ENCODE data around the gene KREMEN2. TPM values are rescaled to one million over a fixed set of nuclear protein-coding genes. Genes with fewer than 3 reads are reported as not detected.

The KREMEN2 gene
- total and polyA plus RNA-seq, 2 of the 13 experiments (the other 11 are each of a cell fraction or from before 2014, with no cell fraction given), result 0.48 to 1.2 TPM

DNA sequence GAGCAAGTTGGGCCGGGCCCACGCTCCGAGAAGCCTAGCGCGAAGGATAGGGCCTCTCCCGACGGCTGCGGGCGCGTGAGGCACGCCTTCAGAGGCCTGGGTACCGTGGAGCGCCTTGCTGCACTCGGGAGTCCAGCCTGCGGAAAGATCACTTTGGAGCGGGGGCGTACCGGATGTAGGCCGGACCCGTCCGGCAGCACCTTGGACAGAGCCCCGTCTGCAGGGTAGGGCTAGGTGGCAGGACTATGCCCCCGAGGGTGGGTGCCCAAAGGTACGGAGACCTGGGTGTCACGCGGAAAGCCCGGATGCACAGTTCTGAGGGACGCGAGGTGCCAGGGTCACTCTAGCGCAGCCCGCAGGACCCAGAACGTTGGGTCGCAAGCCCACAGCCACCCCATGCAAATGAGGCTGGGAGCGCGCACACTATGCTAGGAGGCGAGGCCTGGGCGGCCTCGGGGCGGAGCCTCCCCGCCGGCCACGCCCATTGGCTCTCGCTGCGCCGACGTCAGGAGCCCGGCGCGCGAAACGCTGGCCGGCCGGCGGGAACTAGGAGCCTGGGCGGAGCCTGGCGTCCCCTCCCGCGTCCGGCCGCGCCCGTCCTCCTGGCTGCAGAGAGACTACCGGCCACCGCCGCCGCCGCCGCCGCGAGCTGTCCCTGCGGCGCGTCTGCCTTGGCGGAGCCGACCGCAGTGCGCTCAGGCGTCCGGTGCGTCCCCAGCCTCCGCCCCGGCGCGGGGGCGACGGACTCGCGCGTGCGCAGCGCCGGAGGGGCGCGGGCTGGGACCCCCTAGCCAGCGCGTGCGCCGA, 4.9 kb downstream of the KREMEN2 start, which contains the start of gene PAQR4 (continued):
- TF ChIP-seq ZNF567 (CRISPR knock-in tag; IDR thresholded peaks at IDR 0.05; ENCODE audit: borderline replicate concordance) (peak; percentile 88; the same call in 1 of the 2 replicates), ZNF816 (CRISPR knock-in tag; IDR thresholded peaks at IDR 0.05; ENCODE audit: borderline replicate concordance) (peak; percentile 70; the same call in 1 of the 2 replicates), GABPA (IDR thresholded peaks at IDR 0.05; ENCODE audit: low read depth, low read length) (peak; percentile 66), GABPA (CRISPR knock-in tag; IDR thresholded peaks at IDR 0.05; ENCODE audit: low read depth) (peak; percentile 86), ZZZ3 (CRISPR knock-in tag; IDR thresholded peaks at IDR 0.05; ENCODE audit: borderline replicate concordance) (peak; percentile 94), YEATS4 (CRISPR knock-in tag; IDR thresholded peaks at IDR 0.05; ENCODE audit: borderline replicate concordance) (peak; percentile 92), ZFP1 (CRISPR knock-in tag; IDR thresholded peaks at IDR 0.05) (peak; percentile 70; the same call in 1 of the 2 replicates), KDM2A (CRISPR knock-in tag; IDR thresholded peaks at IDR 0.05; ENCODE audit: borderline replicate concordance, low read depth) (peak; percentile 93), SMAD1 (CRISPR knock-in tag; IDR thresholded peaks at IDR 0.05; ENCODE audit: borderline replicate concordance, low read depth) (peak; percentile 72; the same call in 1 of the 2 replicates), ZNF101 (CRISPR knock-in tag; IDR thresholded peaks at IDR 0.05; ENCODE audit: borderline replicate concordance, low read depth) (no peak; the same call in 1 of the 2 replicates), RBM39 (IDR thresholded peaks at IDR 0.05; ENCODE audit: low read depth, low read length, poor library complexity, severe bottlenecking) (no peak), ZNF235 (CRISPR knock-in tag; IDR thresholded peaks at IDR 0.05; ENCODE audit: borderline replicate concordance) (peak; percentile 96), ZFP36L1 (CRISPR knock-in tag; IDR thresholded peaks at IDR 0.05) (peak; percentile 88), MIER2 (CRISPR knock-in tag; IDR thresholded peaks at IDR 0.05) (peak; percentile 99)
- TF ChIP-seq, protein P1, sequence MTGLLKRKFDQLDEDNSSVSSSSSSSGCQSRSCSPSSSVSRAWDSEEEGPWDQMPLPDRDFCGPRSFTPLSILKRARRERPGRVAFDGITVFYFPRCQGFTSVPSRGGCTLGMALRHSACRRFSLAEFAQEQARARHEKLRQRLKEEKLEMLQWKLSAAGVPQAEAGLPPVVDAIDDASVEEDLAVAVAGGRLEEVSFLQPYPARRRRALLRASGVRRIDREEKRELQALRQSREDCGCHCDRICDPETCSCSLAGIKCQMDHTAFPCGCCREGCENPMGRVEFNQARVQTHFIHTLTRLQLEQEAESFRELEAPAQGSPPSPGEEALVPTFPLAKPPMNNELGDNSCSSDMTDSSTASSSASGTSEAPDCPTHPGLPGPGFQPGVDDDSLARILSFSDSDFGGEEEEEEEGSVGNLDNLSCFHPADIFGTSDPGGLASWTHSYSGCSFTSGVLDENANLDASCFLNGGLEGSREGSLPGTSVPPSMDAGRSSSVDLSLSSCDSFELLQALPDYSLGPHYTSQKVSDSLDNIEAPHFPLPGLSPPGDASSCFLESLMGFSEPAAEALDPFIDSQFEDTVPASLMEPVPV (CRISPR knock-in tag; IDR thresholded peaks at IDR 0.05), result peak; percentile 96
- TF ChIP-seq, protein P2, sequence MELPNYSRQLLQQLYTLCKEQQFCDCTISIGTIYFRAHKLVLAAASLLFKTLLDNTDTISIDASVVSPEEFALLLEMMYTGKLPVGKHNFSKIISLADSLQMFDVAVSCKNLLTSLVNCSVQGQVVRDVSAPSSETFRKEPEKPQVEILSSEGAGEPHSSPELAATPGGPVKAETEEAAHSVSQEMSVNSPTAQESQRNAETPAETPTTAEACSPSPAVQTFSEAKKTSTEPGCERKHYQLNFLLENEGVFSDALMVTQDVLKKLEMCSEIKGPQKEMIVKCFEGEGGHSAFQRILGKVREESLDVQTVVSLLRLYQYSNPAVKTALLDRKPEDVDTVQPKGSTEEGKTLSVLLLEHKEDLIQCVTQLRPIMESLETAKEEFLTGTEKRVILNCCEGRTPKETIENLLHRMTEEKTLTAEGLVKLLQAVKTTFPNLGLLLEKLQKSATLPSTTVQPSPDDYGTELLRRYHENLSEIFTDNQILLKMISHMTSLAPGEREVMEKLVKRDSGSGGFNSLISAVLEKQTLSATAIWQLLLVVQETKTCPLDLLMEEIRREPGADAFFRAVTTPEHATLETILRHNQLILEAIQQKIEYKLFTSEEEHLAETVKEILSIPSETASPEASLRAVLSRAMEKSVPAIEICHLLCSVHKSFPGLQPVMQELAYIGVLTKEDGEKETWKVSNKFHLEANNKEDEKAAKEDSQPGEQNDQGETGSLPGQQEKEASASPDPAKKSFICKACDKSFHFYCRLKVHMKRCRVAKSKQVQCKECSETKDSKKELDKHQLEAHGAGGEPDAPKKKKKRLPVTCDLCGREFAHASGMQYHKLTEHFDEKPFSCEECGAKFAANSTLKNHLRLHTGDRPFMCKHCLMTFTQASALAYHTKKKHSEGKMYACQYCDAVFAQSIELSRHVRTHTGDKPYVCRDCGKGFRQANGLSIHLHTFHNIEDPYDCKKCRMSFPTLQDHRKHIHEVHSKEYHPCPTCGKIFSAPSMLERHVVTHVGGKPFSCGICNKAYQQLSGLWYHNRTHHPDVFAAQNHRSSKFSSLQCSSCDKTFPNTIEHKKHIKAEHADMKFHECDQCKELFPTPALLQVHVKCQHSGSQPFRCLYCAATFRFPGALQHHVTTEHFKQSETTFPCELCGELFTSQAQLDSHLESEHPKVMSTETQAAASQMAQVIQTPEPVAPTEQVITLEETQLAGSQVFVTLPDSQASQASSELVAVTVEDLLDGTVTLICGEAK (IDR thresholded peaks at IDR 0.05), result no peak
- TF ChIP-seq, protein P2 (CRISPR knock-in tag; IDR thresholded peaks at IDR 0.05), result peak; percentile 93

All from HepG2 (cell line).